Measurements from ENCODE around the gene MGME1.

MGME1 gene

DNA sequence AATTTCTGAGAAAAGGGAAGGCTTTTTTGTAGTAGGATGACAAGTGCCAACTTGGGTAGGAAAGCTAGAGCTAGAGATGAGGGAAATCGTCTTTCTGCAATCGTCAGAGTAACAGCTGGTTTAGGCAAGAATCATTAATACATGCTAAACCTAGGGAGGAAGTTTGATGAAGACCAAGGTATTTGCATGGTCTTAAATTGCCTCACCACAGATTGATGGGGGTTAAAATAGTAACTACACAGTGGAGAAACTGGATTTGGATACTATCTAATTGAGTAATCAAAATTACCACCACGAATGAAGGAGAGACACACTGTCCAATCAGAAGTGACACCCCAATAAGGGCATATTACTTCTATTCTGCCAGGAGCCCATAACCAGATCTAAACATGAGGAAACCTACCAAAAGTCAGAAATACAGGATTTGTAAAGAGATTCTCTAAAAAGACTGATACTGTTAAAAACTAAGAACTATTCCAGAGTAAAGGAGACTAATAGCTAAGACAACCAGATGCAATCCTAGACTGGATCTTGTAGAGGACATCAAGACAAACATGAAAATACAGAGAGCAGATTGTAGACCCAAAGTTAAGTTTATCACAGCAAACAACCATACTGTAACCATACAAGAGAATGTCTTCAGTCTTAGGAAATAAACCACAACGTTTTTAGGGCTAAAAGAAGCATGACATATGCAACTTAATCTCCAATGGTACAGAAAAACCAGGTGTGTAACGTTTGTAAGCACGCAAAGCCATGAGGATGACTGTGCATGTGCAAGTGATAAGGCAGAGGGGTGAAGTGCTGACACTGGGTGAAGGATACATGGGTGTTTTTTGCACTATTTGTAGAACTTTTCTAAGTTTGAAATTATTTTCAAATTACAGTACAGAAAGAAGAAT lies 22.0 kb upstream of the MGME1 start:
- DNase-seq (ENCODE audit: low read depth in 2 of 2): no peak
- no peak for TF ChIP-seq CTCF (IDR thresholded peaks at IDR 0.05; ENCODE audit: low read depth, low read length)
- H3K4me3 ChIP-seq (replicated peaks in 1 of 2; ENCODE audit: low read depth in 2 of 2, low read length in 2 of 2): no peak overlapping the region

DNA sequence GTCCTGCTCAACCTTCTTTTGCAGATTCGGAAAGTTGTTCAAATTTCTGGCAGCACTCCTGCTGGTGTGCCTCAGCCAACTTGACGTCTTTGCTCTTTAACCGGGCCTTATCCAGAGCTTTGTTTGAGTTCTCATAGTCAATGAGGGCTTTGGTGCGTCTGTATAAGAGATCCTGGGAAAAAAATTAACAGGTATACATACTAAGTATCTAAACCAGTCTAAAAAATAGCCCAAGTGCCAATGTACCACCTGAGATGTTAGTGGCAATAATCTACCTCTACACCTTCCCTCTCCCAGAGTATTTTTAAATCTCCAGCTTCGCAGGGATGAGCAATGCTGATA lies 21.4 kb upstream of the MGME1 start:
- no peak for DNase-seq (ENCODE audit: low read depth in 2 of 2)
- TF ChIP-seq CTCF (IDR thresholded peaks at IDR 0.05; ENCODE audit: low read depth, low read length): no peak
- H3K4me3 ChIP-seq (replicated peaks in 1 of 2; ENCODE audit: low read depth in 2 of 2, low read length in 2 of 2): no peak overlapping the region

- no peak for DNase-seq (ENCODE audit: low read depth in 2 of 2)
- H3K4me3 ChIP-seq (replicated peaks in 1 of 2; ENCODE audit: low read depth in 2 of 2, low read length in 2 of 2): no peak overlapping the region
- TF ChIP-seq CTCF (IDR thresholded peaks at IDR 0.05; ENCODE audit: low read depth, low read length): no peak
Observed at GRCh38 chr20:17948442-17948841, 20.4 kb upstream of the MGME1 start.

DNA sequence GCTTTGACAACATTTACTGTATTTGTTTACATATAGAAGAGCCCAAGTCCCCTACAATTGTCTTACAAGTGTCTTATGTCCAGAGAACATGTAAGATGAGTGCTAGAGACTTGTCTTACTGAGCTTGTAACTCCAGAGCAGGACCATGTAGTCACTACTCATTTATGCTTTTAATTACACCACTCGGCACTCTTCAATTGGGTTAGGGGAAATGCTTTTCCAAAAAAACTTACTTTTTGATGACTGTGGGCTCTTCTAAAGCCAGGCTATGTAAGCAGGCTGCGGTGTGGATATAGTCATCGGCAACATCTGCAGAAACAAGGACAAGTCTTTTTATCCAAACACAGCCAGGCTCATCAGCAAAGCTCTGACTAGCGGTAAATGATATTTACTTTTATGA lies 18.9 kb upstream of the MGME1 start:
- TF ChIP-seq CTCF (IDR thresholded peaks at IDR 0.05; ENCODE audit: low read depth, low read length): no peak
- no peak for DNase-seq (ENCODE audit: low read depth in 2 of 2)
- no peak overlapping the region for H3K4me3 ChIP-seq (replicated peaks in 1 of 2; ENCODE audit: low read depth in 2 of 2, low read length in 2 of 2)

DNA sequence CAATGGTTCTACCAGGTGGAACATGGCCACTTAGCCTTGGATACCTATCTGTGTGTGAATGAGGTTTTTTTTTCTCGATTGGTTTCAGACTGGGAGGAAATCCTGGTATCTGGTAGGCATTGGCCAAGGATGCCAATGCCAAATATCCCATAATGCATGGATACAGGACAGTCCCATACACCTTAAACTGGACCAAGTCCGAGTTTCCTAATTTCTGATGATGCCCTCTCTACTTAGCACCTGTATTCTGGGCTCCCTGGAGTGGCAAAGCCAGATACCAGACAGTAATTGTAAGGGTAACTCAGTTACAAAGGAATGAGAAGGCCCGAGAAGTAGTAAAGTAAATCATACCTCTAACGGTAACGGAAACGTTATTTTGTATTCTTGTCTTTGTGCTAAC lies 18.1 kb upstream of the MGME1 start:
- TF ChIP-seq CTCF (IDR thresholded peaks at IDR 0.05; ENCODE audit: low read depth, low read length): no peak
- no peak for DNase-seq (ENCODE audit: low read depth in 2 of 2)
- H3K4me3 ChIP-seq (replicated peaks in 1 of 2; ENCODE audit: low read depth in 2 of 2, low read length in 2 of 2): no peak overlapping the region

GRCh38 chr20:17951323-17951722 lies 17.5 kb upstream of the MGME1 start:
- no peak for TF ChIP-seq CTCF (IDR thresholded peaks at IDR 0.05; ENCODE audit: low read depth, low read length)
- H3K4me3 ChIP-seq (replicated peaks in 1 of 2; ENCODE audit: low read depth in 2 of 2, low read length in 2 of 2): no peak overlapping the region
- DNase-seq (ENCODE audit: low read depth in 2 of 2): no peak

Measured in cardiac fibroblast (primary cell).